Neural crest cell (in vitro differentiated cells): ENCODE measurements around the gene CSAD. TPM values are rescaled to one million over a fixed set of nuclear protein-coding genes. Genes with fewer than 3 reads are reported as not detected.

Source experiments
- DNase-seq: peaks from one replicate; pipeline ENCODE4 v3.0.0; 2021; ENCODE audit warnings: low read depth, mixed read lengths, low spot score
- H3K27ac Mint-ChIP-seq: one replicate; pipeline ENCODE4 v1.8.0; 2021; ENCODE audit warnings: mild to moderate bottlenecking, mixed read lengths; ENCODE audit not compliant: unreplicated experiment
- H3K27me3 Mint-ChIP-seq: 2 replicates; pipeline ENCODE4 v1.8.0; 2021; ENCODE audit warnings: low read depth, mild to moderate bottlenecking, mixed read lengths
- H3K36me3 Mint-ChIP-seq: 2 replicates; pipeline ENCODE4 v1.8.0; 2021; ENCODE audit warnings: low read depth, mild to moderate bottlenecking, mixed read lengths
- H3K4me1 Mint-ChIP-seq: 2 replicates; pipeline ENCODE4 v1.8.0; 2021; ENCODE audit warnings: mixed read lengths
- H3K4me3 Mint-ChIP-seq: one replicate; pipeline ENCODE4 v1.8.0; 2021; ENCODE audit warnings: mild to moderate bottlenecking, mixed read lengths
- H3K9me3 Mint-ChIP-seq: 2 replicates; pipeline ENCODE4 v1.8.0; 2021; ENCODE audit warnings: mixed read lengths
- CTCF ChIP-seq: fragments of 200-600 bp; sonication (generic); conservative IDR thresholded peaks from 2 replicates; pipeline ENCODE4 v1.5.0; 2021; ENCODE audit warnings: antibody characterized with exemption, mild to moderate bottlenecking
- total RNA-seq: library from RNA; stranded (reverse); gene quantifications from 2 replicates; pipeline ENCODE4 v1.2.1, GENCODE V29; 2021

CSAD gene
- total RNA-seq, 1 donor from 2014 or later, result 22.1 TPM

GRCh38 chr12:53191096-53191884 is 10.6 kb upstream of the CSAD start:
- peaks cover 10% of the 10 kb centered on the region for H3K36me3 Mint-ChIP-seq
- no peak overlapping the region for H3K4me3 Mint-ChIP-seq
- no peaks in the 10 kb centered on the region for H3K9me3 Mint-ChIP-seq
- TF ChIP-seq CTCF, result no peak
- H3K4me1 Mint-ChIP-seq, result peaks cover 5% of the 10 kb centered on the region
- DNase-seq, result no peak
- peaks cover 30% of the 10 kb centered on the region for H3K27me3 Mint-ChIP-seq
- H3K27ac Mint-ChIP-seq, result no peak overlapping the region

GRCh38 chr12:53190108-53190729 is 9.5 kb upstream of the CSAD start:
- DNase-seq, result peak; percentile 32
- peaks cover 19% of the 10 kb centered on the region for H3K27me3 Mint-ChIP-seq
- no peak overlapping the region for H3K27ac Mint-ChIP-seq
- peaks cover 8% of the 10 kb centered on the region for H3K4me1 Mint-ChIP-seq
- no peak overlapping the region for H3K4me3 Mint-ChIP-seq
- H3K9me3 Mint-ChIP-seq, result no peaks in the 10 kb centered on the region
- peak; percentile 77 for TF ChIP-seq CTCF
- peaks cover 15% of the 10 kb centered on the region for H3K36me3 Mint-ChIP-seq

- no peak for TF ChIP-seq CTCF
- Mint-ChIP-seq H3K27ac (no peak overlapping the region), H3K27me3 (no peaks in the 10 kb centered on the region)
Observed at GRCh38 chr12:53187145-53187899, 6.6 kb upstream of the CSAD start.

GRCh38 chr12:53186745-53187144 is 6.0 kb upstream of the CSAD start:
- H3K4me3 Mint-ChIP-seq, result no peak overlapping the region
- H3K27me3 Mint-ChIP-seq, result no peaks in the 10 kb centered on the region
- DNase-seq, result no peak
- H3K9me3 Mint-ChIP-seq, result no peaks in the 10 kb centered on the region
- peaks cover 26% of the 10 kb centered on the region for H3K36me3 Mint-ChIP-seq
- TF ChIP-seq CTCF, result no peak
- H3K4me1 Mint-ChIP-seq, result peaks cover 29% of the 10 kb centered on the region
- H3K27ac Mint-ChIP-seq, result no peak overlapping the region

More at GRCh38 chr12:53187145-53187899, 6.6 kb upstream of the CSAD start:
- Mint-ChIP-seq H3K4me1 (peaks cover 24% of the 10 kb centered on the region), H3K4me3 (no peak overlapping the region), H3K36me3 (peaks cover 21% of the 10 kb centered on the region), H3K9me3 (no peaks in the 10 kb centered on the region)
- DNase-seq, result no peak

GRCh38 chr12:53185582-53186153 is 4.9 kb upstream of the CSAD start:
- TF ChIP-seq CTCF, result no peak
- no peaks in the 10 kb centered on the region for H3K9me3 Mint-ChIP-seq
- H3K36me3 Mint-ChIP-seq, result peaks cover 26% of the 10 kb centered on the region
- no peak for DNase-seq
- H3K27me3 Mint-ChIP-seq, result no peaks in the 10 kb centered on the region
- peak overlapping the region; percentile 28 for H3K4me3 Mint-ChIP-seq
- H3K27ac Mint-ChIP-seq, result no peak overlapping the region
- peaks cover 36% of the 10 kb centered on the region for H3K4me1 Mint-ChIP-seq
